GM18526 (cell line): ENCODE data around the gene GPHA2.

Source experiments
- POLR2A ChIP-seq: IDR thresholded peaks from 3 replicates; pipeline ENCODE4 v1.6.1; 2011; ENCODE audit not compliant: insufficient read length; ENCODE audit errors: extremely low read depth

Gene GPHA2

GRCh38 chr11:64935359-64936081 is at the start of gene GPHA2:
TSS of gene GPHA2 (minus strand) at chr11:64935893. CDS start at chr11:64935460, 433 bp downstream.
- no peak for TF ChIP-seq POLR2A

- TF ChIP-seq POLR2A = no peak
These were observed 41.0 kb upstream of the GPHA2 start for GRCh38 chr11:64976651-64977050.

- no peak for TF ChIP-seq POLR2A
These were observed 38.4 kb upstream of the GPHA2 start for GRCh38 chr11:64974124-64974523.

GRCh38 chr11:64971421-64972233 is 35.9 kb upstream of the GPHA2 start, which contains the start of gene MAJIN:
TSS of gene MAJIN (minus strand) at chr11:64972108. CDS start at chr11:64959405, 12,703 bp downstream.
- no peak for TF ChIP-seq POLR2A

GRCh38 chr11:64970731-64971151 is 35.0 kb upstream of the GPHA2 start:
- TF ChIP-seq POLR2A = no peak

GRCh38 chr11:64969209-64969608 is 33.5 kb upstream of the GPHA2 start:
- TF ChIP-seq POLR2A = no peak

GRCh38 chr11:64967375-64967774 is 31.7 kb upstream of the GPHA2 start:
- TF ChIP-seq POLR2A = no peak

- TF ChIP-seq POLR2A = no peak
These were observed 27.5 kb upstream of the GPHA2 start for GRCh38 chr11:64963072-64963631.

- no peak for TF ChIP-seq POLR2A
These were observed 25.0 kb upstream of the GPHA2 start for GRCh38 chr11:64960719-64961118.

- no peak for TF ChIP-seq POLR2A
These were observed 23.8 kb upstream of the GPHA2 start for GRCh38 chr11:64959498-64959897.

- TF ChIP-seq POLR2A = no peak
These were observed 18.5 kb upstream of the GPHA2 start for GRCh38 chr11:64954201-64954600.

- no peak for TF ChIP-seq POLR2A
These were observed 15.8 kb upstream of the GPHA2 start for GRCh38 chr11:64951529-64951928.

- TF ChIP-seq POLR2A = no peak
These were observed 11.6 kb upstream of the GPHA2 start for GRCh38 chr11:64947208-64947814.

GRCh38 chr11:64936539-64936938 is 846 bp upstream of the GPHA2 start:
- no peak for TF ChIP-seq POLR2A

GRCh38 chr11:64934682-64935358 is 873 bp downstream of the GPHA2 start:
- TF ChIP-seq POLR2A = no peak

- TF ChIP-seq POLR2A = no peak
These were observed 1.6 kb downstream of the GPHA2 start for GRCh38 chr11:64933935-64934681.
